ENCODE data around the gene TOR4A. TPM values are rescaled to one million over a fixed set of nuclear protein-coding genes. Genes with fewer than 3 reads are reported as not detected.

Gene TOR4A
- total and polyA plus RNA-seq, 9 of the 15 experiments (the other 6 are each of a cell fraction or from before 2014, with no cell fraction given), result 3.9 to 49.2 (median 8.8) TPM

DNA sequence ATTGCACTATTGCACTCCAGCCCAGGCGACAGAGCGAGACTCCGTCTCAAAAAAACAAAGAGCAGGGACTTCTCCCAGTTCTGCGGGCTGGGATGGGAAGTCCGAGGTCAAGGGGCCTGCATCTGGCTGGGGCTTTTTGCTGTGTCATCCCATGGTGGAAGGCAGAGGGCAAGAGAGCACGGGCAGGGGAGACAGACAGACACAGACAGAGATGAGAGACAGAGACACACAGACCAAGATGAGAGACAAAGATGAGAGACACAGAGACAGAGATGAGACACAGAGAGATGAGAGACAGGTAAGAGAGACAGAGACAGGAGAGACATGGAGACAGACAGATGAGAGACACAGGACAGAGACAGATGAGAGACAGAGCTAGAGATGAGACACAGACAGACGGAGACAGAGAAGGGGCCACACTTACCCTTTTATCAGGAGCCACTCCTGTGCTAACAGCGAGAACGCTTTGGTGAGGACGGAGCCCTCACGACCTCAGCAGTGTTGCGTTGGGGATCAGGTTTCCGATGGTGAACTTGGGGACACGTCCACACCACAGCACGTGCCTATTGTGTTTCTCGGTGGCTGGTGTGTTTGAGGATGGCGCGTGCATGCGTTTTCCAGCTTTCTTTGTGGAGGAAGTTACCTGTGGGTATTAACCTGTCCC lies 8.9 kb upstream of the TOR4A start (continued):
- TF ChIP-seq, protein P1, sequence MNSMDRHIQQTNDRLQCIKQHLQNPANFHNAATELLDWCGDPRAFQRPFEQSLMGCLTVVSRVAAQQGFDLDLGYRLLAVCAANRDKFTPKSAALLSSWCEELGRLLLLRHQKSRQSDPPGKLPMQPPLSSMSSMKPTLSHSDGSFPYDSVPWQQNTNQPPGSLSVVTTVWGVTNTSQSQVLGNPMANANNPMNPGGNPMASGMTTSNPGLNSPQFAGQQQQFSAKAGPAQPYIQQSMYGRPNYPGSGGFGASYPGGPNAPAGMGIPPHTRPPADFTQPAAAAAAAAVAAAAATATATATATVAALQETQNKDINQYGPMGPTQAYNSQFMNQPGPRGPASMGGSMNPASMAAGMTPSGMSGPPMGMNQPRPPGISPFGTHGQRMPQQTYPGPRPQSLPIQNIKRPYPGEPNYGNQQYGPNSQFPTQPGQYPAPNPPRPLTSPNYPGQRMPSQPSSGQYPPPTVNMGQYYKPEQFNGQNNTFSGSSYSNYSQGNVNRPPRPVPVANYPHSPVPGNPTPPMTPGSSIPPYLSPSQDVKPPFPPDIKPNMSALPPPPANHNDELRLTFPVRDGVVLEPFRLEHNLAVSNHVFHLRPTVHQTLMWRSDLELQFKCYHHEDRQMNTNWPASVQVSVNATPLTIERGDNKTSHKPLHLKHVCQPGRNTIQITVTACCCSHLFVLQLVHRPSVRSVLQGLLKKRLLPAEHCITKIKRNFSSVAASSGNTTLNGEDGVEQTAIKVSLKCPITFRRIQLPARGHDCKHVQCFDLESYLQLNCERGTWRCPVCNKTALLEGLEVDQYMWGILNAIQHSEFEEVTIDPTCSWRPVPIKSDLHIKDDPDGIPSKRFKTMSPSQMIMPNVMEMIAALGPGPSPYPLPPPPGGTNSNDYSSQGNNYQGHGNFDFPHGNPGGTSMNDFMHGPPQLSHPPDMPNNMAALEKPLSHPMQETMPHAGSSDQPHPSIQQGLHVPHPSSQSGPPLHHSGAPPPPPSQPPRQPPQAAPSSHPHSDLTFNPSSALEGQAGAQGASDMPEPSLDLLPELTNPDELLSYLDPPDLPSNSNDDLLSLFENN (IDR thresholded peaks at IDR 0.05; ENCODE audit: low read depth in 2 of 2, low read length in 2 of 2), result no peak
- TF ChIP-seq CBFA2T2 (conservative IDR thresholded peaks at IDR 0.05), result peak; percentile 45; the same call in 1 of the 2 replicates
- TF ChIP-seq, protein P2, sequence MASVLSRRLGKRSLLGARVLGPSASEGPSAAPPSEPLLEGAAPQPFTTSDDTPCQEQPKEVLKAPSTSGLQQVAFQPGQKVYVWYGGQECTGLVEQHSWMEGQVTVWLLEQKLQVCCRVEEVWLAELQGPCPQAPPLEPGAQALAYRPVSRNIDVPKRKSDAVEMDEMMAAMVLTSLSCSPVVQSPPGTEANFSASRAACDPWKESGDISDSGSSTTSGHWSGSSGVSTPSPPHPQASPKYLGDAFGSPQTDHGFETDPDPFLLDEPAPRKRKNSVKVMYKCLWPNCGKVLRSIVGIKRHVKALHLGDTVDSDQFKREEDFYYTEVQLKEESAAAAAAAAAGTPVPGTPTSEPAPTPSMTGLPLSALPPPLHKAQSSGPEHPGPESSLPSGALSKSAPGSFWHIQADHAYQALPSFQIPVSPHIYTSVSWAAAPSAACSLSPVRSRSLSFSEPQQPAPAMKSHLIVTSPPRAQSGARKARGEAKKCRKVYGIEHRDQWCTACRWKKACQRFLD (CRISPR knock-in tag; IDR thresholded peaks at IDR 0.05), result peak; percentile 50; the same call in 1 of the 2 replicates
- no peak for TF ChIP-seq SETDB1 (IDR thresholded peaks at IDR 0.05; ENCODE audit: low read length)
- peak; percentile 43 for TF ChIP-seq RBBP5 (IDR thresholded peaks at IDR 0.05; ENCODE audit: borderline replicate concordance, insufficient read depth, low read length, poor library complexity, severe bottlenecking)
- TF ChIP-seq CBX2 (IDR thresholded peaks at IDR 0.05; ENCODE audit: insufficient read depth, low read length, poor library complexity, severe bottlenecking), result no peak
- peak; percentile 35; the same call in 1 of the 2 replicates for TF ChIP-seq GATAD2A (IDR thresholded peaks at IDR 0.05)
- TF ChIP-seq, protein P3, sequence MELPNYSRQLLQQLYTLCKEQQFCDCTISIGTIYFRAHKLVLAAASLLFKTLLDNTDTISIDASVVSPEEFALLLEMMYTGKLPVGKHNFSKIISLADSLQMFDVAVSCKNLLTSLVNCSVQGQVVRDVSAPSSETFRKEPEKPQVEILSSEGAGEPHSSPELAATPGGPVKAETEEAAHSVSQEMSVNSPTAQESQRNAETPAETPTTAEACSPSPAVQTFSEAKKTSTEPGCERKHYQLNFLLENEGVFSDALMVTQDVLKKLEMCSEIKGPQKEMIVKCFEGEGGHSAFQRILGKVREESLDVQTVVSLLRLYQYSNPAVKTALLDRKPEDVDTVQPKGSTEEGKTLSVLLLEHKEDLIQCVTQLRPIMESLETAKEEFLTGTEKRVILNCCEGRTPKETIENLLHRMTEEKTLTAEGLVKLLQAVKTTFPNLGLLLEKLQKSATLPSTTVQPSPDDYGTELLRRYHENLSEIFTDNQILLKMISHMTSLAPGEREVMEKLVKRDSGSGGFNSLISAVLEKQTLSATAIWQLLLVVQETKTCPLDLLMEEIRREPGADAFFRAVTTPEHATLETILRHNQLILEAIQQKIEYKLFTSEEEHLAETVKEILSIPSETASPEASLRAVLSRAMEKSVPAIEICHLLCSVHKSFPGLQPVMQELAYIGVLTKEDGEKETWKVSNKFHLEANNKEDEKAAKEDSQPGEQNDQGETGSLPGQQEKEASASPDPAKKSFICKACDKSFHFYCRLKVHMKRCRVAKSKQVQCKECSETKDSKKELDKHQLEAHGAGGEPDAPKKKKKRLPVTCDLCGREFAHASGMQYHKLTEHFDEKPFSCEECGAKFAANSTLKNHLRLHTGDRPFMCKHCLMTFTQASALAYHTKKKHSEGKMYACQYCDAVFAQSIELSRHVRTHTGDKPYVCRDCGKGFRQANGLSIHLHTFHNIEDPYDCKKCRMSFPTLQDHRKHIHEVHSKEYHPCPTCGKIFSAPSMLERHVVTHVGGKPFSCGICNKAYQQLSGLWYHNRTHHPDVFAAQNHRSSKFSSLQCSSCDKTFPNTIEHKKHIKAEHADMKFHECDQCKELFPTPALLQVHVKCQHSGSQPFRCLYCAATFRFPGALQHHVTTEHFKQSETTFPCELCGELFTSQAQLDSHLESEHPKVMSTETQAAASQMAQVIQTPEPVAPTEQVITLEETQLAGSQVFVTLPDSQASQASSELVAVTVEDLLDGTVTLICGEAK (IDR thresholded peaks at IDR 0.05), result peak; percentile 58
- TF ChIP-seq, protein P3 (CRISPR knock-in tag; IDR thresholded peaks at IDR 0.05), result no peak
- no peak for TF ChIP-seq HNRNPUL1 (IDR thresholded peaks at IDR 0.05; ENCODE audit: low read length)
- no peak for TF ChIP-seq RHOXF2B (CRISPR knock-in tag; conservative IDR thresholded peaks at IDR 0.05)
